ENCODE measurements around the gene CT45A10. TPM values are rescaled to one million over a fixed set of nuclear protein-coding genes. Genes with fewer than 3 reads are reported as not detected.
"Not testable (repeated sequence)": the region's sequence is repeated elsewhere in the genome, so short reads cannot be mapped to it uniquely, and the experiment has no call there.

CT45A10 gene
- total and polyA plus RNA-seq, 2 experiments from 2014 or later, result not detected

DNA sequence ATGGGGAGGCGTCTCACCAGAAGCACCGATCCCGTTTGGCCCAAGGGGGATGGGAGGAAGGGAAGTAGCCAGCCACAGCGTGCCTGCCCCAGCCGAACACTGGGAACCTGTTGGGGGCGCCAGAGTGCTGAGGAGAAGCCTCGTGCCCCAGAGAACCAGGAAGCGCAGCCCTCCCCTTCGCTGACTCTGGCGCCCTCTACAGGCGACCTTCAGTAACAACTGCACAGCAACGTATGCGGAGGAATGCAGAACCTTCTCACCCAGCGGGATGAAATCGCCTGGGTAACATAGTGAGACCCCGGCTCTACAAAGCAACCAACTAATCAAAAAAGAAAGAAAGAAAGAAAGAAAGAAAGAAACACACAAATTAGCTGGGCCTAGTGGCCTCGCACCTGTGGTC lies 21.5 kb downstream of the CT45A10 start, which contains the start of gene CT45A9:
TSS of gene CT45A9 (minus strand) at position 101 of the 400 bp plus-strand sequence. CDS start 3,751 bp downstream, outside the sequence.
- H3K36me3 ChIP-seq (ENCODE audit: low read depth); H3K79me2 ChIP-seq (ENCODE audit: insufficient read depth); in situ Hi-C loops (cut with MboI); H3K9me2 ChIP-seq (ENCODE audit: insufficient read depth); H2AFZ ChIP-seq; H3K9me3 ChIP-seq (ENCODE audit: low read depth); DNase-seq; H3K4me1 ChIP-seq (ENCODE audit: insufficient read depth); H3K27ac ChIP-seq; H4K20me1 ChIP-seq (ENCODE audit: insufficient read depth); H3K9ac ChIP-seq; H3K4me2 ChIP-seq (ENCODE audit: unreplicated experiment); H3K4me3 ChIP-seq; H3K27me3 ChIP-seq (replicated peaks; ENCODE audit: insufficient read depth); H3F3A ChIP-seq (ENCODE audit: insufficient read depth): not testable (repeated sequence)
- no CpG with 5 or more reads among the region's 17 CpGs for WGBS, 2 experiments (ENCODE audit: low coverage in 1 of 2, low lambda C conversion rate in 2 of 2, missing lambda C conversion rate in 2 of 2)

DNA sequence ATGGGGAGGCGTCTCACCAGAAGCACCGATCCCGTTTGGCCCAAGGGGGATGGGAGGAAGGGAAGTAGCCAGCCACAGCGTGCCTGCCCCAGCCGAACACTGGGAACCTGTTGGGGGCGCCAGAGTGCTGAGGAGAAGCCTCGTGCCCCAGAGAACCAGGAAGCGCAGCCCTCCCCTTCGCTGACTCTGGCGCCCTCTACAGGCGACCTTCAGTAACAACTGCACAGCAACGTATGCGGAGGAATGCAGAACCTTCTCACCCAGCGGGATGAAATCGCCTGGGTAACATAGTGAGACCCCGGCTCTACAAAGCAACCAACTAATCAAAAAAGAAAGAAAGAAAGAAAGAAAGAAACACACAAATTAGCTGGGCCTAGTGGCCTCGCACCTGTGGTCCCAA lies 38.8 kb downstream of the CT45A10 start, which contains the start of gene CT45A8:
TSS of gene CT45A8 (minus strand) at position 101 of the 400 bp plus-strand sequence. CDS start 3,755 bp downstream, outside the sequence.
- H3K4me3 ChIP-seq; H3K9me2 ChIP-seq (ENCODE audit: insufficient read depth); H3K27me3 ChIP-seq (replicated peaks; ENCODE audit: insufficient read depth); H2AFZ ChIP-seq; H3K79me2 ChIP-seq (ENCODE audit: insufficient read depth); H3K27ac ChIP-seq; H3K4me2 ChIP-seq (ENCODE audit: unreplicated experiment); H4K20me1 ChIP-seq (ENCODE audit: insufficient read depth); H3K9me3 ChIP-seq (ENCODE audit: low read depth); H3F3A ChIP-seq (ENCODE audit: insufficient read depth); H3K4me1 ChIP-seq (ENCODE audit: insufficient read depth); H3K9ac ChIP-seq; DNase-seq; H3K36me3 ChIP-seq (ENCODE audit: low read depth); in situ Hi-C loops (cut with MboI): not testable (repeated sequence)
- no CpG with 5 or more reads among the region's 17 CpGs for WGBS, 2 experiments (ENCODE audit: low coverage in 1 of 2, low lambda C conversion rate in 2 of 2, missing lambda C conversion rate in 2 of 2)

DNA sequence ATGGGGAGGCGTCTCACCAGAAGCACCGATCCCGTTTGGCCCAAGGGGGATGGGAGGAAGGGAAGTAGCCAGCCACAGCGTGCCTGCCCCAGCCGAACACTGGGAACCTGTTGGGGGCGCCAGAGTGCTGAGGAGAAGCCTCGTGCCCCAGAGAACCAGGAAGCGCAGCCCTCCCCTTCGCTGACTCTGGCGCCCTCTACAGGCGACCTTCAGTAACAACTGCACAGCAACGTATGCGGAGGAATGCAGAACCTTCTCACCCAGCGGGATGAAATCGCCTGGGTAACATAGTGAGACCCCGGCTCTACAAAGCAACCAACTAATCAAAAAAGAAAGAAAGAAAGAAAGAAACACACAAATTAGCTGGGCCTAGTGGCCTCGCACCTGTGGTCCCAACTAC lies 56.1 kb downstream of the CT45A10 start, which contains the start of gene CT45A7:
TSS of gene CT45A7 (minus strand) at position 101 of the 400 bp plus-strand sequence. CDS start 3,747 bp downstream, outside the sequence.
- H3K4me2 ChIP-seq (ENCODE audit: unreplicated experiment); H2AFZ ChIP-seq; H3K79me2 ChIP-seq (ENCODE audit: insufficient read depth); H3K4me3 ChIP-seq; H3K27me3 ChIP-seq (replicated peaks; ENCODE audit: insufficient read depth); H3K36me3 ChIP-seq (ENCODE audit: low read depth); H3K9ac ChIP-seq; DNase-seq; H3F3A ChIP-seq (ENCODE audit: insufficient read depth); H4K20me1 ChIP-seq (ENCODE audit: insufficient read depth); H3K27ac ChIP-seq; H3K9me3 ChIP-seq (ENCODE audit: low read depth); in situ Hi-C loops (cut with MboI); H3K9me2 ChIP-seq (ENCODE audit: insufficient read depth); H3K4me1 ChIP-seq (ENCODE audit: insufficient read depth): not testable (repeated sequence)
- no CpG with 5 or more reads among the region's 17 CpGs for WGBS, 2 experiments (ENCODE audit: low coverage in 1 of 2, low lambda C conversion rate in 2 of 2, missing lambda C conversion rate in 2 of 2)

Other genes with a start within 250 kb of the CT45A10 start
- not detected in 2 replicates for gene CT45A1, start 179.8 kb downstream of the CT45A10 start, total RNA-seq (2014; rRNA removed; shearing (Covaris generic))
- gene CT45A1, start 179.8 kb downstream of the CT45A10 start, polyA plus RNA-seq (2016; fragmentation: Nextera tagmentation; extraction: Ambion mirVana), result not detected in 2 replicates
- not detected in 2 replicates for gene CT45A3, start 125.3 kb downstream of the CT45A10 start, total RNA-seq (2014; rRNA removed; shearing (Covaris generic))
- not detected in 2 replicates for gene CT45A3, start 125.3 kb downstream of the CT45A10 start, polyA plus RNA-seq (2016; fragmentation: Nextera tagmentation; extraction: Ambion mirVana)
- not detected in 2 replicates for gene CT45A5, start 107.9 kb downstream of the CT45A10 start, total RNA-seq (2014; rRNA removed; shearing (Covaris generic))
- not detected in 2 replicates for gene CT45A5, start 107.9 kb downstream of the CT45A10 start, polyA plus RNA-seq (2016; fragmentation: Nextera tagmentation; extraction: Ambion mirVana)
- not detected in 2 replicates for gene CT45A6, start 90.7 kb downstream of the CT45A10 start, total RNA-seq (2014; rRNA removed; shearing (Covaris generic))
- gene CT45A6, start 90.7 kb downstream of the CT45A10 start, polyA plus RNA-seq (2016; fragmentation: Nextera tagmentation; extraction: Ambion mirVana), result not detected in 2 replicates
- gene CT45A2, start 73.4 kb downstream of the CT45A10 start, total RNA-seq (2014; rRNA removed; shearing (Covaris generic)), result not detected in 2 replicates
- not detected in 2 replicates for gene CT45A2, start 73.4 kb downstream of the CT45A10 start, polyA plus RNA-seq (2016; fragmentation: Nextera tagmentation; extraction: Ambion mirVana)
- not detected in 2 replicates for gene CT45A7, start 56.2 kb downstream of the CT45A10 start, total RNA-seq (2014; rRNA removed; shearing (Covaris generic))
- not detected in 2 replicates for gene CT45A7, start 56.2 kb downstream of the CT45A10 start, polyA plus RNA-seq (2016; fragmentation: Nextera tagmentation; extraction: Ambion mirVana)
- gene CT45A8, start 38.9 kb downstream of the CT45A10 start, total RNA-seq (2014; rRNA removed; shearing (Covaris generic)), result not detected in 2 replicates
- gene CT45A8, start 38.9 kb downstream of the CT45A10 start, polyA plus RNA-seq (2016; fragmentation: Nextera tagmentation; extraction: Ambion mirVana), result not detected in 2 replicates
- not detected in 2 replicates for gene CT45A9, start 21.6 kb downstream of the CT45A10 start, total RNA-seq (2014; rRNA removed; shearing (Covaris generic))
- gene CT45A9, start 21.6 kb downstream of the CT45A10 start, polyA plus RNA-seq (2016; fragmentation: Nextera tagmentation; extraction: Ambion mirVana), result not detected in 2 replicates
- not detected in 2 replicates for gene SAGE1, start 272 bp upstream of the CT45A10 start, total RNA-seq (2014; rRNA removed; shearing (Covaris generic))
- gene SAGE1, start 272 bp upstream of the CT45A10 start, polyA plus RNA-seq (2016; fragmentation: Nextera tagmentation; extraction: Ambion mirVana), result not detected in 2 replicates
- gene MMGT1, start 80.5 kb upstream of the CT45A10 start, total RNA-seq (2014; rRNA removed; shearing (Covaris generic)), result 28.6 and 30.6 TPM in 2 replicates
- 24.7 and 26.3 TPM in 2 replicates for gene MMGT1, start 80.5 kb upstream of the CT45A10 start, polyA plus RNA-seq (2016; fragmentation: Nextera tagmentation; extraction: Ambion mirVana)
- 24.5 and 27.0 TPM in 2 replicates for gene SLC9A6, start 92.0 kb upstream of the CT45A10 start, total RNA-seq (2014; rRNA removed; shearing (Covaris generic))
- 11.4 and 13.1 TPM in 2 replicates for gene SLC9A6, start 92.0 kb upstream of the CT45A10 start, polyA plus RNA-seq (2016; fragmentation: Nextera tagmentation; extraction: Ambion mirVana)

Data from GM23248 (cell line).